ENCODE data around the gene PPT2. TPM values are rescaled to one million over a fixed set of nuclear protein-coding genes. Genes with fewer than 3 reads are reported as not detected.

Gene PPT2
- total and polyA plus RNA-seq, 2 donors (not counting 3 experiments of a cell fraction or from before 2014, with no cell fraction given), result 27.2 to 47.3 TPM

DNA sequence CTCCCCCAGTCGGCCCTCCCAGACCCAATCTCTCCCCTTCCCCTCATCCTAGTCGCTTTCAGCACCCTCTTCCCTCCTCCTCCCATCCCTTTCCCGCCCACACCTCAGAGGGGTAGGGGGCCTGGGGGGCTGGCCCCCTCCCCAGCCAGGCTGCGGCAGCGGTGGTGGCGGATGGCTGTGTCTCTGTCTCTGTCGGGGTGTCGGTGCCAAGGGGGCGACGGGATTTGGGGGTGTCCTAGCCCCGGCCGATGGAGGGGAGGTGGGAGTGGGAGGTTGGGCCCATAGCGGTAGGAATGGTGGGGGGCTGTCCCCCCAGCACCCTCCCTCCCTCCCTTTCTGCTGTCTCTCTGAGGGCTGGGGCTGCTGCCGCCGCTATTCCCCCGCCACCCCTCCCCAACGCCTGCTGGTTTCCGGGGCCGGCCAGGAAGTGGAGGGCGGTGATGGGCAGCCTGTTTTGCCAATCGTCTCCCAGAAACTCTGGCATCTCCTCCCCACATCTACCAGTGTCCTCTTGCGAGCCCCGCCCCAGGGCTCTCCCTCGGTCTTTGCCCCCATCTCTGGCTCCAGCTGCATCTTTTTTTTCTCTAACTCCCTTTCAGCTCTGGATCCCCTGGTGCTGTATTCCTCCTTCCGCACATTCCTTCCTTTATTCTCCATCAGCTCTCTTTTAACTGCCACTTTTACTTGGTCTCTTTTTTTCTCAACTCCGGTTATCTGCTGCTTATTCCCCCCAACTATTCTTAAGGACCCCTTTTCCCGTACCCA, 22.0 kb downstream of the PPT2 start, which contains the start of gene AGPAT1:
Gene AGPAT1 (minus strand): TSS at position 374 of the 765 bp plus-strand sequence. CDS start 4,588 bp downstream, outside the sequence.
- H3K79me2 ChIP-seq (ENCODE audit: control insufficient read depth, insufficient read depth, low read length), result peaks cover 21% of the 10 kb centered on the region
- peak within 1 kb of the TSS; percentile 52 to 70 (median 67) for H3K4me3 ChIP-seq (replicated peaks in 1 of 3; ENCODE audit: insufficient read depth in 1 of 3, low read depth in 1 of 3, low read length in 3 of 3)
- peak; percentile 98 for FAIRE-seq
- no peaks in the 10 kb centered on the region for H3K9me3 ChIP-seq (replicated peaks; ENCODE audit: control insufficient read depth, insufficient read depth, low read length)
- peaks cover 0 to 10% of the 10 kb centered on the region in 2 experiments for H3K36me3 ChIP-seq (ENCODE audit: control insufficient read depth in 2 of 2, extremely low read depth in 1 of 2, insufficient read depth in 2 of 2, low read length in 2 of 2)
- no TSS peak for BruUV-seq (replicated peaks)
- no peaks in the 10 kb centered on the region for H4K20me1 ChIP-seq (replicated peaks; ENCODE audit: control insufficient read depth, extremely low read depth, insufficient read depth, low read length)
- no peaks in the 10 kb centered on the region for H3K27me3 ChIP-seq (ENCODE audit: control insufficient read depth in 2 of 2, insufficient read depth in 2 of 2, low read length in 2 of 2)
- peaks cover 30% of the 10 kb centered on the region for H3K4me1 ChIP-seq (ENCODE audit: control insufficient read depth, extremely low read depth, insufficient read depth, low read length)
- POLR2A ChIA-PET, result interaction anchor here (0.6 to 1.4 kb wide), 4 partner anchors 33 to 519 kb away, joined by 3 to 8 read pairs (median 5); partner anchors contain the start of gene ATF6B
- DNase-seq (ENCODE audit: low read depth, low spot score), result peak; percentile 97
- dilution Hi-C loops (cut with MboI; ENCODE audit: extremely low pct_ligation_motif_present, low sequenced_read_pairs), result no loop called here
- CTCF ChIA-PET, result interaction anchor here (1.0 to 2.9 kb wide), 2 partner anchors 20 to 27 kb away, joined by 4 to 15 read pairs; no protein-coding TSS in a partner anchor
- TF ChIP-seq POLR2AphosphoS5 (IDR thresholded peaks at IDR 0.05; ENCODE audit: insufficient read depth, low read depth, low read length) (peak; percentile 92), MYC (IDR thresholded peaks at IDR 0.05; ENCODE audit: low read depth, low read length) (no peak), POLR2A (IDR thresholded peaks at IDR 0.05; ENCODE audit: low read depth, low read length) (peak; percentile 92)
- peak within 1 kb of the TSS; percentile 86 for H3K9ac ChIP-seq (replicated peaks; ENCODE audit: extremely low read depth, insufficient read depth, low read length)
- peak within 1 kb of the TSS; percentile 83 for H3K4me2 ChIP-seq (ENCODE audit: insufficient read depth, low read length)
- H3K27ac ChIP-seq (ENCODE audit: insufficient read depth, low read depth, low read length), result peak within 1 kb of the TSS; percentile 83
- peak within 1 kb of the TSS; percentile 56 for H2AFZ ChIP-seq (ENCODE audit: low read depth, low read length)
- intact Hi-C loops (cut with micrococcal nuclease), result loop anchor here (1.0 to 5.0 kb wide), 4 partner anchors 22 to 796 kb away; partner anchors contain the start of genes FKBPL, NELFE, PPT2 and SKIC2
- H3K9me1 ChIP-seq (replicated peaks; ENCODE audit: control insufficient read depth, extremely low read depth, insufficient read depth, low read length), result no peaks in the 10 kb centered on the region

DNA sequence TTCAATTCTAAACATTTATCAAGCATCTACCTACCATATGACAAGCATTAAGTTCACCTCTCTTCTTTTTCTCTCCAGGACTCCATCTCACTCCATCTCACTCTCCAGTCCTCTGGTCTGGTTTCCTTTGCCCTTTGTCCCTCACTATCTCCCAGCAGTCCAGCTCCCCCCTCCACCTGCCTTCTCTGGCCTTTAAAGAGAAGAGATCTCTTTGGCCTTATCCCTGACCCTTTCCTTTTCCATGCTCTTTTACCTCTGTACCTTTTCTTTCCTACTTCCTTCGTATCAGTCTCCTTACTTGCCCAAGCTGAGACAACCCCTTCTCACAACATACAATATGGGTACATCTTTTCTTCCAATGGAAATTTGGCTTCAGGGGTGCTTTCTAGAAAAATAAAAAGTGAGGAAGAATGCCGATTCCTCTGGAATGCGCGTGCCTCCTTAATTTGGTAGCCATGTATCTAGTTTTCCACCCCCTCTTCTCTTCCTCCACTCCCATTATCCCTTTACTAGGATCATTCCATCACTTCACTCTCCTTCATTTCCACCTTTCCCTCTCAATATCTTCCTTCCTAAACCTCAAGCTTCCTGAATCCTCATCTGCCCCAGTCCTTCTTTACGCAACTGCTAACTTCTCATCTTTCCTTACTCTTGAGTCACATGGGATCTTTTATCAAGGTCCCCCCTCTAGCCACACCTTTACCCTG, 22.7 kb downstream of the PPT2 start:
- H3K36me3 ChIP-seq (ENCODE audit: control insufficient read depth in 2 of 2, extremely low read depth in 1 of 2, insufficient read depth in 2 of 2, low read length in 2 of 2), result peaks cover 0 to 11% of the 10 kb centered on the region in 2 experiments
- H3K27ac ChIP-seq (ENCODE audit: insufficient read depth, low read depth, low read length), result peak overlapping the region; percentile 83
- BruUV-seq (replicated peaks), result TSS peak; percentile 41
- no peaks in the 10 kb centered on the region for H3K27me3 ChIP-seq (ENCODE audit: control insufficient read depth in 2 of 2, insufficient read depth in 2 of 2, low read length in 2 of 2)
- peaks cover 30% of the 10 kb centered on the region for H3K4me1 ChIP-seq (ENCODE audit: control insufficient read depth, extremely low read depth, insufficient read depth, low read length)
- H3K9ac ChIP-seq (replicated peaks; ENCODE audit: extremely low read depth, insufficient read depth, low read length), result peak overlapping the region; percentile 86
- no peaks in the 10 kb centered on the region for H3K9me3 ChIP-seq (replicated peaks; ENCODE audit: control insufficient read depth, insufficient read depth, low read length)
- ChIA-PET CTCF (interaction anchor here (1.0 to 2.9 kb wide), 3 partner anchors 19 to 29 kb away, joined by 3 to 15 read pairs (median 4); no protein-coding TSS in a partner anchor), POLR2A (interaction anchor here (0.6 to 1.7 kb wide), 7 partner anchors 14 to 520 kb away, joined by 3 to 9 read pairs (median 5); partner anchors contain the start of genes ATF6B and PBX2)
- peaks cover 21% of the 10 kb centered on the region for H3K79me2 ChIP-seq (ENCODE audit: control insufficient read depth, insufficient read depth, low read length)
- DNase-seq (ENCODE audit: low read depth, low spot score), result no peak
- H3K4me3 ChIP-seq (replicated peaks in 1 of 3; ENCODE audit: insufficient read depth in 1 of 3, low read depth in 1 of 3, low read length in 3 of 3), result peak overlapping the region; percentile 9 to 70 (median 67)
- no peak for TF ChIP-seq GATA2 (IDR thresholded peaks at IDR 0.05; ENCODE audit: insufficient read depth, insufficient read length, low read depth, low read length)
- TF ChIP-seq, protein P1, sequence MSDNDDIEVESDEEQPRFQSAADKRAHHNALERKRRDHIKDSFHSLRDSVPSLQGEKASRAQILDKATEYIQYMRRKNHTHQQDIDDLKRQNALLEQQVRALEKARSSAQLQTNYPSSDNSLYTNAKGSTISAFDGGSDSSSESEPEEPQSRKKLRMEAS (IDR thresholded peaks at IDR 0.05; ENCODE audit: insufficient read depth, insufficient read length), result no peak
- TF ChIP-seq FOS (IDR thresholded peaks at IDR 0.05; ENCODE audit: borderline replicate concordance, insufficient read depth, low read length), result no peak
- no peak for TF ChIP-seq EZH2 (IDR thresholded peaks at IDR 0.05; ENCODE audit: borderline replicate concordance, low read depth, low read length, severe bottlenecking)
- TF ChIP-seq POLR2AphosphoS5 (IDR thresholded peaks at IDR 0.05; ENCODE audit: insufficient read depth, low read depth, low read length), result no peak
- H3K9me1 ChIP-seq (replicated peaks; ENCODE audit: control insufficient read depth, extremely low read depth, insufficient read depth, low read length), result no peaks in the 10 kb centered on the region
- dilution Hi-C loops (cut with MboI; ENCODE audit: extremely low pct_ligation_motif_present, low sequenced_read_pairs) (no loop called here), intact Hi-C loops (cut with micrococcal nuclease) (loop anchor here (1.0 to 5.0 kb wide), 4 partner anchors 22 to 796 kb away; partner anchors contain the start of genes FKBPL, NELFE, PPT2 and SKIC2)
- H4K20me1 ChIP-seq (replicated peaks; ENCODE audit: control insufficient read depth, extremely low read depth, insufficient read depth, low read length), result no peaks in the 10 kb centered on the region
- FAIRE-seq, result no peak
- peak overlapping the region; percentile 56 for H2AFZ ChIP-seq (ENCODE audit: low read depth, low read length)
- H3K4me2 ChIP-seq (ENCODE audit: insufficient read depth, low read length), result peak overlapping the region; percentile 83

All from endothelial cell of umbilical vein (primary cell).